H7 (cell line): ENCODE measurements around the gene ENTR1. TPM values are rescaled to one million over a fixed set of nuclear protein-coding genes. Genes with fewer than 3 reads are reported as not detected.
A peak's percentile ranks its signal among the peaks of the same experiment; 100 is the strongest.

ENCODE experiments used
- DNase-seq: peaks from one replicate; pipeline ENCODE4 v3.0.0; 2012
- H3K27me3 ChIP-seq: 2 replicates; pipeline ENCODE4 v1.6.0; 2011; ENCODE audit warnings: mild to moderate bottlenecking, low read length; ENCODE audit not compliant: control insufficient read depth, insufficient read depth
- H3K36me3 ChIP-seq: replicated peaks from 2 replicates; pipeline ENCODE4 v1.5.1; 2011; ENCODE audit warnings: low read length; ENCODE audit not compliant: control insufficient read depth, insufficient read depth
- H3K4me3 ChIP-seq: 2 replicates; pipeline ENCODE4 v1.5.1; 2011; ENCODE audit warnings: low read depth, mild to moderate bottlenecking, control low read depth, low read length, moderate library complexity; ENCODE audit not compliant: insufficient read depth
- total RNA-seq: library from RNA; depleted of rRNA; stranded (reverse); fragments of >200 nt; shearing (Covaris generic); gene quantifications from 2 replicates; pipeline ENCODE4 v1.2.3, GENCODE V29; 2014

The ENTR1 gene
- total RNA-seq, 1 experiment from 2014 or later: 141 TPM

DNA sequence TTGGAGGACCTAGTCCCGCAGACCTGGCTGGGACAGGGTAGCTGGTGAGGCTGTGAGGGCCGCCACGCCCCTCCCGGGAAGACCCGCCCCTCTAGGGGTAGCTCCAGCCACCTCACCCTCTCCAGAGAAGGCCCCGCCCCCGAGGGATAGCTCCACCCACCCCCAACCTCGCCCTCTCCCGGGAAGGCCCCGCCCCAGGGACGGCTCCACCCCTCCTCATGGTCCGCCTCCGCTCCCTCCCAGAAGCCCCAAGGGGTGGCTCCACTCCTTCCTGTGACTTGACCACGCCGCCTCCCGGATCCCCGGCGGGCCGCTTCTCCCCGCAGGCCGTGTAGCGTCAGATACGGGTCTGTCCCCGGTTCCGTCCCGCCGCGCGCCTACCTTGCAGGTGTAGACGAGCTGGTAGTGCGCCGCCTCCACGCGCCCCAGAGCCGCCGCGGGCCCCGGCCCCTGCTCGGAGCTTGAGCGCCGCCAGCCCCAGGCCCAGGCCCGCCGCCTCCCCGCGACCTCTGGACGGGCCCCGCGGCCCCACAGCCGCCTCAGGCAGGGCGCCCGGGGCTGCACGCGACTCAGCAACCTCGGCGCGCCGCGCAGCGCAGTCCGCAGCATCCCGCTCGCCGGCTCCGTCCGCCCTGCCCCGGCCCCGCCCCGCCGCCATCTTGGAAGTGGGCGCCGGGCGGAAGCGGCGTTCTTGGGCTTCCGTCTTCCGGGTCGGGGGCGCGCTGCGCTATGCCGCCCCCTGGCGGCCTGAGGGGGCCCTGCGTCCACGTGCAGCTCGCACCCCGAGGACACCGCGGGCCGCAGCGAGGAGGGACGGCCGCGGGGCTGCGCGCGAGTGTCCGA is 47.1 kb downstream of the ENTR1 start, which contains the start of gene DNLZ:
TSS of gene DNLZ (minus strand) at position 639 of the 843 bp plus-strand sequence. CDS start at position 609, 30 bp downstream.
- H3K27me3 ChIP-seq: no peaks in the 10 kb centered on the region
- no peak for DNase-seq
- no peaks in the 10 kb centered on the region; the same call in 1 of the 2 replicates for H3K36me3 ChIP-seq
- peak within 1 kb of the TSS; percentile 66 for H3K4me3 ChIP-seq

DNA sequence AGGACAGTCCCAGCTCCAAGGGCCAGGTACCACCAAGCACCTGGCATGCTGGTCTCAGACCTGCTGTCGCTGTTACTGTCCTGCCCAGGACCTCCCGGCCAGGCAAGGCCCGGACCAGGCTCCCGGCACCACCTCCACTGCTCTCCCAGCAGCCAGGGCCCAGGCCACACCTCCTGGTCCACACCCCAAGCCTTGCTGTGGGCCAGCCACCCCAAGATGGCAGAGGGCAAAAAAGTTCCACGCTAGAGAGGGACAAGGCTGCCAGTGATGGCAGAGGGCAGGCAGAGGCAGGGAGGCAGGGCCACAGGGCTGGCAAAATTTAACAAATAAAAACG is 48.0 kb downstream of the ENTR1 start:
- DNase-seq: no peak
- H3K27me3 ChIP-seq: no peaks in the 10 kb centered on the region
- H3K36me3 ChIP-seq: no peaks in the 10 kb centered on the region; the same call in 1 of the 2 replicates
- no peak overlapping the region for H3K4me3 ChIP-seq

DNA sequence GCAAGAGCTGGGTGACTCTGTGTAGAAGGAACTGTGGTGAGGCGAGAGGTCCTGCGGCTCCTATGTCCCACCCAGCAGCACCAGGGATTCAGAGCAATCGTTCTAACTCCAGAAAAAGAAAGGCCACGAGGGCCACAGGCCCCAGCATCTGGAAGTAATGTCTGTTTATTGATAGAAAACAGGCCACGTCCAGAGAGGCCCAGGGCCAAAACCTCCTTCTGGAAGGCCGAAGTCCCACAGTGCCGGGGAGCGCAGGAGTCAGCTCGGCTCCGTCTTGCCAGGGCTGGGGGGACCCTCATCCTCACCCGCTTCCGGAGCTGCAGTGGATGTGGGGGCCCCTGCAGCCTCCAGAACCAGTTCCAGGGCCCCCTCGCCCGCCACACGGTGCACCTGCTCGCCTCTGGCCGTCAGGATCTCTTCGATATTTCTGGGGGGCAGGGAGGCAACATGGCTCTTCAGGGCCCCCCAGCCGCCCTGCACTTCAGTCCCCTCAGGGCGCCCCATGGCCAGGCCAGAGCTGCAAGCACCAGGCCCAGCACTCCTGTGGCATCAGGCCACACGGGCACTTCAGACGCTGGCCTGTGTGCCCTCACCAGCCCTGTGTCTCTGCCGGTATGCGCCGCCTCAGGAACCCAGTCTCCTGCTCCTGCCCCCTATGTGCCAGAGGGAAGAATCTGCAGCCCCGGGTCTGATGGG is 48.5 kb downstream of the ENTR1 start:
- peak; percentile 66 for DNase-seq
- no peaks in the 10 kb centered on the region for H3K27me3 ChIP-seq
- no peaks in the 10 kb centered on the region; the same call in 1 of the 2 replicates for H3K36me3 ChIP-seq
- H3K4me3 ChIP-seq: no peak overlapping the region

DNA sequence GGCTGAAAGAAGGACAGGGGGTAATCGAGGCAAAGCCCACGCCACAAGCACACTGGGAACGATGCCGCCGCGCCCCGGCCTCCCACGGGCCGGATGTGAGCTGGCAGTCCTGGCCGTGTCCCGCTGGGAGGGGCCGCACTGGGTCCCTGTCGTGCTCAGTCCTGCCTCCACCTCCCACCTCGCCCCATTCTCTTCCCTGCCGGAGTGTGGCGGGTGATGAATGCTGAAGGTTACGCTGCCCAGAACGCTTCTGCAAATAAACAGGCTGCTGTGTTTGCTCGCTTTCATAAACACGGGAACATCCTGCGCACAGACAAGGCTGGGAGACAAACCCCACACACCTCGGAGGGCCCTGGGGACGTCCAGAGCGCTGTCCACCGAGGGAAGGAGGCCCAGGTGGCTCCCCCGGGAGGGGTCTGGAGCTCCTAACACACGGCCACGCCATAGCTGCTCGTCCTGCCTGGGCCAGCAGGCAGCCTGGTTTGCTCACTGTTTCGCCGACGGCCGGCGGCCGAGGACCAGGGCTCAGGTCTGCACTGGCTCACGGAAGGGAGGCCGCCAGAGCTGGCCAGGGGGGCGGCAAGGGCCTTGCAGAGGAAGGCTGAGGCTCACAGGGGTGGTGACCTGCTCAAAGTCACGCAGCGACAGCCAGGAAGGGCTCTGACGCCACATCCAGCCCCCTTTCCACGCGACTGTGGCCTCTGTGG is 49.2 kb downstream of the ENTR1 start:
- Histone ChIP-seq H3K4me3 (no peak overlapping the region), H3K27me3 (no peaks in the 10 kb centered on the region), H3K36me3 (no peaks in the 10 kb centered on the region; the same call in 1 of the 2 replicates)
- peak; percentile 66 for DNase-seq

DNA sequence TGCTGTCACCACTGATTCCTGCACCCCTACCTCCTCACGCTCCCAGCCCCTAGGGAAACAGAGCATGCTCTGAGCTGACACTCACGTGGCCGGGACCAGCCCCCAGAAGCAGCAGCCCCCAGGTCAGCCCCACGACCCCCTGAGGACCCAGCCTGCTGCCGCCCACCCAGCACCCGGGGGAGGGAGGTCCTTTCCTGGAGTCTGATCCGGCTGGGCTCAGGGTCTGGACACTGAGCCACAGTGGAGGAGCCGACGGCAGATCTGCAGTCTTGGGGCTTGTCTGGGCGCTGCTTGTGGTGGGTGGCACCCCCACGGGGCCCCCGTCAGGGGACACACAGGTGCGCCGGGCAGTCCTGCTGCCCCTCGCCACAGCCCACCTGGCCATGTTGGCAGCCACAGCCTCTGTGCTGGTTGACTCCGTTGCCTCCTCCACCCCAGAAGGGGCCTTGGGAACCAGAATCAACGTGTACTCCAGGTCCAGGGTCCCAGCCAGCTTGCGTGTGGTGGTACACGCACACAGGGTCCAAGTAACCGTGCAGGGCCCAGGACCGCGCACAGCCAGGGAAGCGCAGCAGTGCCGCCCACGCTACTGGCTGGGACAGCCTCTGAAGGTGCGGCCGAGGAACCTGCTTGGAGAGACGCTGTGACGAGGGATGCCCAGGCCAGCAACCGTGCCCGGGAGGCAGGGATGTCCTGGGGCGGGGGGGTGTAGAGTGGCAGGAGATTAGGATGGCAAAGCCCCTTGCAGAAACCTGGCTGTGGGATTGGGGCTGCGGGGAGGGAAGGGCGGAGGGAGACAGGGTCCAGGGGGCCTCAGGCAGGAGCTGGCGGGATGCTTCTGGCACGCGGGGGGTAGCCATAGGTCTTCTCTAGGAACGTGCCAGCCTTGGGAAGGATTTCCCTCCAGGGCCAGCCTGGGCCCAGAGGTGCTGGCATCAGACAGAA is 50.4 kb downstream of the ENTR1 start:
- Histone ChIP-seq H3K27me3 (no peaks in the 10 kb centered on the region), H3K36me3 (no peaks in the 10 kb centered on the region; the same call in 1 of the 2 replicates), H3K4me3 (no peak overlapping the region)
- DNase-seq: peak; percentile 63

DNA sequence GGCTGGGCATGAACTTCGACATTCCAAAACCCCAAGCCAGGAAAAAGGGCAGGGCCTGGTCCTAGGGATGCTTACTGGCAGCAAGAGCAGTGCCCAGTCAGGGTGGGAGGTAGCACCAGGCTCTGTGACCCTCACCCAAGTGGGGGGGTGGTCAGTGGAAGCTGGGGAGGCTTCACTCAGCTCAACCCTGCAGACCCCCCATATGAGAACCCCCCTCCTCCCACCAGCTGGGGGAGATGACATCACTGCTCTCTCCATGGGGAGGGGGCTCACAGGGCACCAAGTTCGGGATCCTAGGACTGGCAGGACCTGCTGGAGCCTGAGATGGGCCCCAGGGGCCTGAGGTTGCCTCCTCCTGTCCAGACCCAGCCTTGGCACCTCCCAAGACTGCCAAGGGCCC is 51.5 kb downstream of the ENTR1 start:
- Histone ChIP-seq H3K4me3 (no peak overlapping the region), H3K27me3 (no peaks in the 10 kb centered on the region), H3K36me3 (no peaks in the 10 kb centered on the region; the same call in 1 of the 2 replicates)
- peak; percentile 62 for DNase-seq

DNA sequence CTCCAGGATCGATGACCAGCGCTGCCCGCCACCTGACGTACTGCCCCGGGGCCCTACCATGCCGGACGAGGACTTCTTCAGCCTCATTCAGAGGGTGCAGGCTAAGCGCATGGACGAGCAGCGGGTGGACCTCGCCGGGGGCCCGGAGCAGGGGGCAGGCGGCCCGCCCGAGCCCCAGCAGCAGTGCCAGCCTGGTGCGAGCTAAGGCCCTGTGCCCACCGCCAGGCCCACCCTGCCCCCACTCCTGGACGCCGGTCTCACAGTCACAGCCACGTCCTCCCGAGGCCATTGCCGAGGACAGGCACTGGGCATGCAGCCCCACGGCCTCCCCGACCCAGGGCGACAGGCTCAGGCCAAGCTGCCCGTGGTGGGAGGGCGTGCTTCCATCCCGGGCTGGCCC is 52.4 kb downstream of the ENTR1 start:
- no peaks in the 10 kb centered on the region; the same call in 1 of the 2 replicates for H3K36me3 ChIP-seq
- H3K27me3 ChIP-seq: no peaks in the 10 kb centered on the region
- peak; percentile 72 for DNase-seq
- no peak overlapping the region for H3K4me3 ChIP-seq

DNA sequence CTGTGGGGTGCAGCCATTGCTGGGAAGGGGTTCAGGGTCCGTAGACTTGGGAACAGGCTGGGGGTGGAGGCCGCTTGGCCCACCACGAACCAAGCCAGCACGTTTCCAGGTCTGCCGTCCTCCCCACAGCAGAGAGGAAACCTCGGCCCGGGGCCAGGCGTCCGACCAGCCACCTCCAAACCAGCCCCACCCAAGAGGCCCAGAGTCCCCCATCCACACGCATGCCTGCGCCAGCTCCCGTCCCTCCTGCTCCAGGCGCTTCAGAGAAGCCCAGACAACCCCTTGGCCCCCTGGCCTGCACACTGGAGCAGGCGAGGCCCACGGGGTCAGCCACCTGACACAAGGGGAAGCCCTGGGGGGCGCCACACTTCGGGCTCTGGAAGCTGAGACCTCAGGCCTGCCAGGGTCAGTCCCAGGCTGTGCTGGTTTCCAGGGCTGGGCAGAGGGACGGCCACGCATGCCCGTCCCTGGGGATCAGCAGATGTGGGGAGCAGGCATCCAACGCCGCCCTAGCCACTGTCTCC is 53.1 kb downstream of the ENTR1 start:
- Histone ChIP-seq H3K36me3 (no peaks in the 10 kb centered on the region; the same call in 1 of the 2 replicates), H3K4me3 (no peak overlapping the region), H3K27me3 (no peaks in the 10 kb centered on the region)
- DNase-seq: no peak

DNA sequence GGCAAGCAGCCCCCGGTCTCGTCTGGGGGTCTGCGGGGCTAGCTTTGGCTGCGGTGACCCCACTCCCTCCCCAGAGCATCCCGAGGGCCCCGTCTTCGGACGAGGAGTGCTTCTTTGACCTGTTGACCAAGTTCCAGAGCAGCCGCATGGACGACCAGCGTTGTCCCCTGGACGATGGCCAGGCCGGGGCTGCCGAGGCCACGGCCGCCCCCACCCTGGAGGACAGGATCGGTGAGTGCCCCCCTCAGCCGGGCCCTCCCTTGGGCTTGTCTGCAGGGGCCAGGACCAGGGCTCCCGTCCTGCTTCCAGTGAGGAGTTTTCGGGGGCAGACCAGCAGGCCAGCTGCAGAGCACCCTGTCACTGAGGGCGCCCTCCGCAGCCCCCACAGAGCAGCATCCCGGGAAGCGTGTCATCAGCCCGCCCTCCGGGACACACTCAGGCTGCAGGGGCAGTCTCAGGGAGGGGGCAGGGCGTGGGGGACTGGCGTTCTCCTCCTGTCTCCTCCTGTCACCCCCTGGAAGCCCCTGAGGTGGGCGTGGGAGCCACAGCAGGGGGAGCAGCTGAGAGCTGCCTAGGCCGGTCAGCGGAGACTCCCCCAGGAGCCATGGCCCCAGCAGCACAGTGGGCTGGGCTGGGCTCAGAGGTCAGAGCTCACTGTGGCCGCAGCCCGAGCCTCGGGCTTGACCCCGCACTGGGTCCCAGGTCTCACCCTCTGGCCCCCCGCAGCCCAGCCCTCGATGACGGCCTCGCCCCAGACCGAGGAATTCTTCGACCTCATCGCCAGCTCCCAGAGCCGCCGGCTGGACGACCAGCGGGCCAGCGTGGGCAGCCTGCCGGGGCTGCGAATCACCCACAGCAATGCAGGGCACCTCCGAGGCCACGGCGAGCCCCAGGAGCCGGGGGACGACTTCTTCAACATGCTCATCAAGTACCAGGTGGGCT is 54.5 kb downstream of the ENTR1 start:
- Histone ChIP-seq H3K36me3 (no peaks in the 10 kb centered on the region), H3K4me3 (no peak overlapping the region), H3K27me3 (no peaks in the 10 kb centered on the region)
- DNase-seq: peak; percentile 66

DNA sequence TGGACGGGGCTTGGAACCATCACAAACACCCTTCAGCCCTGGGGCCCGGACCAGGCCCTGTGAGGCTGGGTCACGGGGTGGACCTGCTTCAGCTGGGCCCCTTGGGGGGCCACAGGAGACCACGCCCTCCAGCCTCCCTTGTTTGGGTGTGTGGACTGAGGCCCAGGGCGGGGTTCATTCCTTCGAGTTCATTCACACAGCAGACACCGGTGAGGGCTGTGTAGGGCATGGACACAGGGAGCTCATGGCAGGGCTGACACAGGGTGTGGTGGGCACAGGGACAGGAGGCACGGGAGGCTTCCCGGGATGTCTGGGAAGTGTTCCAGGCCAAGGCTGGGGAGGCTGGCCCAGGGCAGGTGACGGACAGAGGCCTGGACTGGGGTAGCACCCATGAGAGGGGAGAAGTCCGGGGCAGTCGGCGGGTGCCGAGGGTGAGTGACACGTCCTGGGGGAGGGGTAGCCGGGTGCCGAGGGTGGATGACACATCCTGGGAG is 55.8 kb downstream of the ENTR1 start:
- no peaks in the 10 kb centered on the region for H3K36me3 ChIP-seq
- DNase-seq: peak; percentile 66
- H3K4me3 ChIP-seq: no peak overlapping the region
- no peaks in the 10 kb centered on the region for H3K27me3 ChIP-seq

DNA sequence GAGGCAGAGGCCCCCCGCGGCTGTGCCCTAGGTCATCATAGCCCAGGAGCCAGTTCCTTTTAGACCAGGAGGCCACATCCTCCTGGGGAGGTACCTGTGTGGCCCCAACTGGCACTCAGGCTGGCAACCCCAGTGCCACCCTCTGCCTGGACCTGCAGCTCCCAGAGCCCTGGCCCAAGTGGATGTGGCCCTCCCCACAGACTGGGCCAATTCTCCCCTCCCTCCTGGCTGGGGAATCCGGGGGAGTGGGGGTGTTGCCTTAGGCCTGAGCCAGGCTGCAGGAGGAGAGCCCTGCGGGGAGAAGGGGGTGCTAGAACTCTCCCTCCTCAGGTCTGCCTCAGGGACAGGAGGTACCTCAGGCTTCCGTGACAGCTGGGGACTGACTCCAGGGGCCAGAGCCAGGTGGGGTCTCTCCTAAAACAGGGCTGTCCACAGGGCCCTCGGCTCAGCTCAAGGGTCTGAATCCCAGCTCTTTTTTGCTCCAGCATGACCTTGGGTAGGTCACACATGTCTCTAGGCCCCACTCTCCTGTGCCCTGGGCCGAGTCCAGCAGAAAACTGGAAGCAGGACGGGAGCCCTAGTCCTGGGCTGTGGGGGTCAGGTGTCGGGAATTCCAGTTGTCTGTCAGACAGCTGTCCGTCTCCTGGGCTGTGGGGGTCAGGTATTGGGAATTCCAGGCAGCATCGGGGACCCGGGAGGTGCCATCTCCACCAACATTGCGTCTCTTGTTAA is 56.5 kb downstream of the ENTR1 start:
- Histone ChIP-seq H3K4me3 (no peak overlapping the region), H3K27me3 (no peaks in the 10 kb centered on the region), H3K36me3 (no peaks in the 10 kb centered on the region)
- no peak for DNase-seq

DNA sequence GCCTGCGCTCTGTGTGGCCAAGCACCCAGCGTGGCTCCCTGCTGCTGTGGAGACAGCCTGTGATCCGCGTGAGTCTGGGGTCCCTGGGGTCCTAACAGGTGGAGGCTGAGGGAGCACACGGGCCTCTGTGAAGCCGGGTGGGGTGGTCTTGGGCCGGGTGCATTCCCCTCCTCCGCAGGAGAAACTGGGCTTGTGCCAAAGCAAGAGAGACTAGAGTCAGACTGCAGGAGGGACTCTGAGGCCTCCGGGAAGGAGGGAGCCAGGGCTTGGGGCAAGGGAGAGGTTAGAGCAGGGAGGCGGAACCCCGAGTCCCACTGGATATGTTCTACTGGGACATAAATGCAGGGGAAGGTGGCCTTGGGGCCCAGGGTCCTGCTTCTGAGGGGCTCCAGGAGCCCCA is 57.3 kb downstream of the ENTR1 start:
- Histone ChIP-seq H3K27me3 (no peaks in the 10 kb centered on the region), H3K4me3 (no peak overlapping the region), H3K36me3 (no peaks in the 10 kb centered on the region)
- DNase-seq: no peak
